GM20431 (cell line): Measurements from ENCODE around the gene RNF11.

Experiments
- in situ Hi-C: fragments of 300-500 bp; cut with MseI, MboI; formaldehyde crosslinking; loops from one replicate; pipeline ENCODE4 v1.15.0; 2020; ENCODE audit warnings: low sequenced_read_pairs; ENCODE audit not compliant: unreplicated experiment

RNF11 gene

GRCh38 chr1:51253691-51254090 is 17.6 kb downstream of the RNF11 start:
- in situ Hi-C loops = no loop called here

DNA sequence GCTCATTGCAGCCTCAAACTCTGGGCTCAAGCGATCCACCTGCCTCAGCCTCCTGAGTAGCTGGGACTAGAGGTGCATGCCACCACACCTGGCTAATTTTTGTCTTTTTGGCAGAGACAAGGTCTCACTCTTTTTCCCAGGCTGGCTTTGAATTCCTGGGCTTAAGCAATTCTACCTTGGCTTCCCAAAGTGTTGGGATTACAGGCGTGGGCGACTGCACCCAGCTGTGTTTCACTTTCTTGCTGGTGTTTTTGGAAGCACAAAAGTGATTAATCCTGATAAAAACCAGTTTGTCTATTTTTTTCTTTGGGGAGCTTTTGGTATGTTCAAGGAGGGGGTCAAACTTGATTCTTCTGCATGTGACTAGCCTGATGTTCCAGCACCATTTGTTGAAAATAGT is 19.3 kb downstream of the RNF11 start:
- in situ Hi-C loops = no loop called here

DNA sequence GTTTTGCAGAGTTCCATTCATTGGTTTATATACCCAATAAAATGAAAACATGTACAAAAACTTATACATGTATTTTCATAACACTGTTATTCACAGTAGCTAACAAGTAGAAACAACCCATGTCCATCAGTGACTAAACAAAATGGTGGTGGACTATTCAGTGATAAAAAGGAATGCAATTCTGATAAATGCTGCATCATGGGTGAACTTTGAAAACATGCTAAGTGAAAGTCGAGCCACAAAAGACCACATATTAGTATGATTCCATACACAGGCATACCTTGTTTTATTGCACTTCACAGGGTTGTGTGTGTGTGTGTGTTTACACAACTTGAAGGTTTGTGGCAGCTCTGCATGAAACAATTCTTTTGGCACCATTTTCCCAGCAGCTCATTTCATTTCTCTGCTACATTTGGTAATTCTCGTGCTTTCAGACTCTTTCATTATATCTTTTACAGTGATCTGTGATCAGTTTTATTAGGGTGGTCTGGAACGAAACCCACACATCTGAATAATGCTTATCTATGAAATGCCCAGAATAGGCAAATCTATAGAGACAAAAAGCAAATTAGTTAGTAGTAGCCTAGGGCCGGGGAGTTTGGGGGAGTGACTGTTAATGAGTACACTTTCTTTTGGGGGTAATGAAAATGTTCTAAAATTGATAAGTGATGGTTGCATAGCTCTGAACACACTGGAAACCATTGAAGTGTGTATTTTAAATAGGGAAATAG is 27.2 kb downstream of the RNF11 start:
- in situ Hi-C loops = no loop called here

DNA sequence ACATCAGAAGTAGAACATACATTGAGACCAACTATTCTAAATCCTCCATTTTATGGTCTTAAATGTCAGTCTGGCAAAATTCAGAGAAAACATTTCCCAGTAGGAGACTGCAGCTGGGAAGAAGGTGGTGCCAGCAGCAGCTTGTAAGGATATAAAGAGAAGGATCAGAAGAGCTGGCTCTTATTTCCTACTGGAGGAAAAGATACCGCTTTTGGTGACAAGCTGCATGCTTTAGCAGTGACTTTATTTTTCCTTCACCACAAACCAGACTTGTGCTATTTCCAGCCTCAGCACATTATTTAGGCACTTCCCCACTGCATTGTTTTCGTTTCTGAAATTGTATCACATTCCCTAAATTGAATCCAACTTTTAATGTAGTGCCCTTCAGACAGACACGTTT is 28.4 kb downstream of the RNF11 start:
- in situ Hi-C loops = no loop called here

- in situ Hi-C loops = no loop called here
These were observed 29.5 kb downstream of the RNF11 start for GRCh38 chr1:51265618-51266017.

DNA sequence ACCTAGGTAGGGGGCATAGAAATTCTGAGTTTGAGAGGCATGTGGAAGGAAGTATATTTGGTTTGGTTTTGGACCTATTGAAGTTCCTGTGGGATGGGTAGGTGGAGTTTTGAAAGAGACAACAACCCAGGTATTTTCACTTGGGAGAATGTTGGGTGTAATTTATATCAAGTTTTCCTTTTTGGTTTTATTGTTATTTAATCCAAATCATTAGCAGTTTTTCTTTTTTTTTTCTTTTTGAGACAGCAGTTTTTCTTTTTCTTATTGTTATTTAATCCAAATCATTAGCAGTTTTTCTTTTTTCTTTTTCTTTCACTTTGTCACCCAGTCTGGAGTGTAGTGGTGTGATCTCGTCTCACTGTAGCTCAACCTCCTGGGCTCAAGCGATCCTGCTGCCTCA is 30.1 kb downstream of the RNF11 start:
- in situ Hi-C loops = no loop called here

GRCh38 chr1:51266791-51267190 is 30.7 kb downstream of the RNF11 start:
- in situ Hi-C loops = no loop called here

- in situ Hi-C loops = no loop called here
These were observed 32.6 kb downstream of the RNF11 start for GRCh38 chr1:51268634-51269033.

DNA sequence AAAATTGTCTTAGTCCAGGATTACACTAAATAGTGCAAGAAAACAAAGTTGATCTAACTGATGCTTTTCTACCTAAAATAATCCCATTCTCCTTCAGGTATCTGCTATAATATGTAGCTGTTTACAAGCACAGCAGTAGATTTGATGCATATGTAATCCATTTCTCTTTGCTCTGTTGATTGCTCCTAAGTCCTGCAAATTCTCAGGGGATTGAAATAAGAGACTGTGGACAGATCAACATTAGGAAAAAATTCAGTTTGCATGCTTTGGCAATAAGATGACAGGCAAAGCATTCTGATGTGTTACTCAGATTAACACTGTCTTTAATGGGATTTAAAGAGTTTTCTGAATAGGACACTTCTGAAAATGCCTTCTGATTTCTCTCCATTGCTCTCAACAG is 34.7 kb downstream of the RNF11 start:
- in situ Hi-C loops = no loop called here

DNA sequence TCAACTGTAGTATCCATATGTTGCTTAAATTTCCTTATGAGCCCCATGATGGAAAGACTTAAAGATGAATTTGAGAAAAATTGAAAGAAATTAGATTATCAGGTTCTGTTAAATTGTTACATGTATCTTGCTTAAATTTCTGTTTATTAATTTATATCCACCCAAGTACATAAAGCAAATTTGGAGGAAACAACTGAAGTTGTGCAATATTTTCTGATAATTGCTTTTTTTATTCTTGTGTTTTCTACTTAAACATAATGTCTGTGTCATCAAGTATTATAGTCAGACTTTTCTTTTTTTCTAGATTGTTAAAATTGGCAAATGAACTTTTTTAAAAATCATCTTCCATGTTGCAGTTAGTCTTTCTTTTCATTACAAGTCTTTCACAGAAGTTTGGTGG is 36.8 kb downstream of the RNF11 start:
- in situ Hi-C loops = no loop called here

DNA sequence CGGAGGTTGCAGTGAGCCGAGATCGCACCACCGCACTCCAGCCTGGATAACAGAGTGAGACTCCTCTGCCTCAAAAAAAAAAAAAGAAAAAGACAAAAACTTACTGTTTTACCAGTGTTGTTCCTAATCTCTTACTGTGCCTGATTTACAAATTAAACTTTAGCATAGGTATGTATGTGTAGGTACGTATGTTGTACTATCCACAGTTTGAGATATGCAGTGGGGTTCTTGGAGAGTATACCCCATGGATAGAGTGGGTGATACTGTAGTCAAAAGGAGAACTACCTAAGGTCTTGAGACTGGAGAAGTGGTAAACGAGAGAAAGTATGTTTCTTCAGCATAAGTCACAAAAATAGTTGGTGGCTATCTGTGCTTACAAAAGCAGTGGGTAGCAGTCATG is 38.6 kb downstream of the RNF11 start:
- in situ Hi-C loops = no loop called here

DNA sequence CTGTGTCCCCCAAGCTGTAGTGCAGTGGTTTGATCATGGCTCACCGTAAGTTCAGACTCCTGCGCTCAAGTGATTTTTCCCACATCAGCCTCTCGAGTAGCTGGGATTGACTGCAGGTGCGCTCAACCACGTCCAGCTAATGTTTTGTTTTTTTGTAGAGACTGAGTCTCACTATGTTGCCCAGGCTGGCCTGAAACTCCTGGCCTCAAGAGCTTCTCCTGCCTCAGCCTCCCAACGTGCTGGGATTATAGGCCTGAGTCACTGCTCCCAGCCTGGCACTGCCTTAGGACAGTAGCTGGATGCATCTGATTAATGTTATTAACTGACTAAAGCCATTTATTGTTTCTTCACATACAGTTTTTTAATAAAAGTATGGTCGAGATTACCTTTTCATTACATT is 40.2 kb downstream of the RNF11 start:
- in situ Hi-C loops = no loop called here

GRCh38 chr1:51280321-51280978 is 44.4 kb downstream of the RNF11 start:
- in situ Hi-C loops = no loop called here

- in situ Hi-C loops = no loop called here
These were observed 45.7 kb downstream of the RNF11 start for GRCh38 chr1:51281807-51282206.

- in situ Hi-C loops = no loop called here
These were observed 46.5 kb downstream of the RNF11 start for GRCh38 chr1:51282605-51283004.

GRCh38 chr1:51283979-51284378 is 47.9 kb downstream of the RNF11 start:
- in situ Hi-C loops = no loop called here

- in situ Hi-C loops = no loop called here
These were observed 48.4 kb downstream of the RNF11 start for GRCh38 chr1:51284487-51284954.

DNA sequence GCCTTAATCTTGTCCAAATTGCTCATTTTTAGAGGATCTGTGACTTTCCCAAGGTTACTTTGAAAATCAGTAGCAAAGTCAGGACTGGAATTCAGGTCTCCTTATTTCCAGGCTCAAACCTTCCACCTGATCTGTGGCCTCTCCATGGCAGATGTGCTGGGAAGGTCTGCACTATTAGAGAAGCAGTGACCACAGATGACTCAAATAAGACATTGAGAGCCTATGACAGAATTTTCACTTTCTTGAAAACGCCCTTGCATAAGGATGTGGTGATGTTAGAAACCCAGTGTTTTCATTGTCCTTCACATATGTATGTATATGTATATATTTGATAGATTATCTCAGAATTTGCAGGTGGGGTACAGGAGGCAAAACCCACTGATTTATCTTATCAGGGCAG is 49.0 kb downstream of the RNF11 start:
- in situ Hi-C loops = no loop called here

DNA sequence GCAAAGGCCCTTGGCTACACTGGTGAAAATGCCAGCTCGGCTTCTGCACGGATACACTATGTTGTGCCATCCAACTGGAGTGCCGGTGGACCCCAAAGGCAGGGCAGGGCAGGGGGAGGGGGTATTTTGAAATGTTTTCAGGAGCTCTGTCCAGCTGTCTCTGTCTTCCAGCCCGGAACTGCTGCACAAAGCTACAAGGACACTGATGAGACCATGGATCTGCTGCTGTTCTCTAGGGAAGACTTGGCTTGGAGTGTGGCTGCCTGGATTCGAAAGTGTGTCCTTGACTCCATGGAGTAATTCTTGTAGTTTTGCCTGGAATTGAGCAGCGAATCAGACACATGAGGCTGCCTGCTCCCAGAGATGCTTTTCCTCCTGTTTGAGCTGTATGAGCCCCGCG is 51.9 kb downstream of the RNF11 start:
- in situ Hi-C loops = no loop called here

DNA sequence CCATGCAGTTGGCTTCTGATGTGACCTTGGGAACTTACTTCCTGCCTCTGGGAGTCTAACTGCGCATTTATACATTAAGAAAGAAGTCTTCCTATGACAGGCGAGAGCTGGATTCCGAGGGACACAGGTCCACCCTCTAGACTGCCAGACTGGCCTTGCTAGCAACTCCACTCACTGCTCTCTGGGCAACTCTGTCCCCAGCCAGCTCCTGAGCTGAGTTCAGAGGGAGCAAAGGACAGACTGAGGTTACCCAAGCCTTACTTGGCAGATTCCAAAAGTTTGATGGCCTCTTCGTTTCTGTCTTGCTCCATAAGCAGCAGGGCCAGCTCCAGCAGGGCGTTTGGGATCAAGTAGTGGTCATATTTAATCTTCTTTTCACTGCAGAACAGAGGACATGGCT is 52.5 kb downstream of the RNF11 start:
- in situ Hi-C loops = no loop called here

DNA sequence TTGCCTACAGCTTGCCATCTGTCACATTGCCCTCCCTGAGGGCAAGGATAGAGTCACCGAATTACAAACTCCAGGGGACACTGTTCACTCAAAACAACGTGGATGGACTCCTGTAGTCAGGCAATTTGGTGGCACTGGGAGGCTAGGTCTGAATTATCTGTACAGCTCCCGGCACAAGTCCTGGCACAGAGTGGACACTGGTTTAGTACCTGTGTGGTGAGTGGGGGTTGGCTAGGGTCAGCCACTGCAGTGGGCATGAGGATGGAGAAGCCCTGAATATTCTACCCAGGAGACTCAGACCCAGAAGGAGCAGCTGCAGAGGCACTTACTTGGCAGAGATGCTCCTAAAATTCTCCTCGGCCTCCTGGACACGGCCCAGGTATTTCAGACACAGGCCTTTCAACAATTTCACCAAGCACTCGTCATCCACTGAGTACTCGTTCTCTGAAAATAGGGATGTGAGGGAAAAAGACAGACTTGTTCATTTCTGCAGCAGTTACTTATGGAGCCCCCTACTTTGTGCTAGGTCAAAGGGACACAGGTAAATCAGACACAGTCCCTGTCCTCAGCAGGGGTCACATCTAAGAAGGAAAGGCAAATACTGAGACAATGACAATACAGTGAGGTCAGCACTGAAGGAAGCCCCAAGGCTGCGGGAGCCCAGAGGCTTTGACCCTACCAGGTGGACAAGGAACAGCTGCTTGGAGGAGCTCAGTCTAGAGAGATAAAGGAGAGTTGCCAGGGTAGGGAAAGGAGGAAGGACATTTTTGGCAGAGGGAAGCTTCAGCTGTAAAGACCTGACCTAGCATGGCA is 53.8 kb downstream of the RNF11 start:
- in situ Hi-C loops = no loop called here
